Cardiac atrium fibroblast (primary cell): ENCODE data around the gene GDPD5. TPM values are rescaled to one million over a fixed set of nuclear protein-coding genes. Genes with fewer than 3 reads are reported as not detected.

Experiments
- total RNA-seq: library from RNA; depleted of rRNA; stranded (reverse); fragments of >200 nt; gene quantifications from 2 replicates; pipeline ENCODE4 v1.2.3, GENCODE V29; 2015

The GDPD5 gene, protein sequence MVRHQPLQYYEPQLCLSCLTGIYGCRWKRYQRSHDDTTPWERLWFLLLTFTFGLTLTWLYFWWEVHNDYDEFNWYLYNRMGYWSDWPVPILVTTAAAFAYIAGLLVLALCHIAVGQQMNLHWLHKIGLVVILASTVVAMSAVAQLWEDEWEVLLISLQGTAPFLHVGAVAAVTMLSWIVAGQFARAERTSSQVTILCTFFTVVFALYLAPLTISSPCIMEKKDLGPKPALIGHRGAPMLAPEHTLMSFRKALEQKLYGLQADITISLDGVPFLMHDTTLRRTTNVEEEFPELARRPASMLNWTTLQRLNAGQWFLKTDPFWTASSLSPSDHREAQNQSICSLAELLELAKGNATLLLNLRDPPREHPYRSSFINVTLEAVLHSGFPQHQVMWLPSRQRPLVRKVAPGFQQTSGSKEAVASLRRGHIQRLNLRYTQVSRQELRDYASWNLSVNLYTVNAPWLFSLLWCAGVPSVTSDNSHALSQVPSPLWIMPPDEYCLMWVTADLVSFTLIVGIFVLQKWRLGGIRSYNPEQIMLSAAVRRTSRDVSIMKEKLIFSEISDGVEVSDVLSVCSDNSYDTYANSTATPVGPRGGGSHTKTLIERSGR
- total RNA-seq, result 5.7 and 5.8 TPM in 2 replicates

DNA sequence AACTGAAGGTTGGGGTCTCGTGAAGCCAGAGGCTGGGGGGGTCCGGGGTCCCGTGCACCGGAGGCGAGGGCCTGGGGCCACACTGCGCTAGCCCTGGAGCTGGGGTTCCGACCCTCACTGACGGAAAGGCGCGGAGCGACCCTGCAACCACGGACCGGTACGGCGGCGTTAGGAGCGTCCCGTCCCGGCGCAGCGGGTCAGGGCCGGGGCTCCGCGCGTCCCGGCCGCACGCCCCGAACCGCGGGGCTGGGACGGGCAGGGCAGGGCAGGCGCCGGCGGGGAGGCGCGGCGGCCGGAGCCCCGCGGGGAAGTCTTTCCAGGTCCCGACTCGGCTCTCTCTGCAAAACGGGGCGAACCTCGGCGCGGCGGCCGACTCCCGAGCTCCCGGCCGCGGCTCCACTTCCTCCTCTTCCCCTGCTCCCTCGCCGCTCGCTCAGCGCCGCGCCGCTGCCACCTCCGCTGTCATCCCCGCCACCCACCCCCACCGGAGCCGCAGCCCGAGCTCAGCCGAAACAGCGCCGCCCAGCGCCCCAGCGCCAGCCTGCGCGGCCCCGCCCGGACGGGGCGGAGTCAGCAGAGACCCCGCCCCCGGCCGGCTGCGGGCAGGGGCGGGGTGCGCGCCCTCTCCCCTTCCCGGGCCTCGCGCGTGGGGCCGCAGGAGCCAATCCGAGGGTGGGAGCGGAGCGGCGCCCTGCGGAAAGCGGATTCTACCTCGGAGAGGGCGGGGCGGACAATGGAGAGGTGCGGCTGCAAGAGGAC, at the start of gene GDPD5:
Gene GDPD5, minus strand, starts transcription at position 509 of the 759 bp plus-strand sequence. CDS start 48,206 bp downstream, outside the sequence.

DNA sequence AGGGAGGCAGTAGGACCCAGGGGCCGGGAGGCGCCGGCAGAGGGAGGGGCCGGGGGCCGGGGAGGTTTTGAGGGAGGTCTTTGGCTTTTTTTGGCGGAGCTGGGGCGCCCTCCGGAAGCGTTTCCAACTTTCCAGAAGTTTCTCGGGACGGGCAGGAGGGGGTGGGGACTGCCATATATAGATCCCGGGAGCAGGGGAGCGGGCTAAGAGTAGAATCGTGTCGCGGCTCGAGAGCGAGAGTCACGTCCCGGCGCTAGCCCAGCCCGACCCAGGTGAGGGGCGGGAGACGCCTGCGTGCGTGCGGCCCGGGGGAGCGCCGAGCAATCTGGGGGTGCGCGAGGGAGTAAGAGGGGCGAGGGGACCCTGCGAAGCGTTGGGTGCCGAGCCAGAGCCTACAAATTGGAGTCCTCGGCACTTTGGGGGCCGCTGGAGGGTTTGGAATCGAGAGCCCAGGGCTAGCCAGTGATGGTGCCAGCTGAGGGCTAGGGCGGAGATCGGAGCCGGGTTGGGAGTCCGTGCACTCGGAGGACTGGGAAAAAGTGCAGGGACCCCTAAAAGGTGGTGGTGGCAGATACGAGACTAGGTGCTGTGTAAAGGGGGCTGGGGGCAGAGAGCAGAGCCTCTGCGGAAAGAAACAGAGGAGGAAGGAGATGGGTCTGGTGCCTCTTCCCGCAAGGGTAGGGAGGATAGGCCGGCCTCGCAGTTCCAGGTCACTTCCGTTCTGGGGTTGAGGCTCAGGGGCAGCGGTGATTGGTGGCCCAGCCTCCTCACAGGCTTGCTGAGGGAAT, 36.5 kb upstream of the GDPD5 start, which contains the start of gene SERPINH1:
Gene SERPINH1, plus strand, starts transcription at position 206 of the 788 bp plus-strand sequence. CDS start 4,097 bp downstream, outside the sequence.

DNA sequence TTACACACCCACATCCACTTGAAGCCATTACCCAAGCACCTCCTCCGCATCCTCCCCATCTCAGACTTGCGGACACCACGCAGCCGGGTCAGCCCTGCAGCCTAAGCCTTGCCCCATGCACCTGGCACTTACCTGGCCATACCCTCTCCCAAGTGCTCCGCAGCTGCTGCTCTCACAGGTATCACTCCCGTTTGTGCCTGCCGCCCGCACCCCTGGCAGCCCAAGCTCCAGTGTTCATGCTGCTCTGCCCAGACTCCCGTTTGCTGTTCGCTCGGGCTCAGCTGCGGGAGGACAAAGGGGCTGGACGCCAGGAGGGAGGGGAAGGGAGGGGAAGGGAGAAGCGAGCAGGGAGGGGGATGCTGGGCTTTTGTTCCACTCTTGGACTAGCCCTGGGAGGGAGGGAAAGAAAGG, 92.8 kb downstream of the GDPD5 start, which contains the start of gene KLHL35:
Gene KLHL35, minus strand, starts transcription at position 293 of the 411 bp plus-strand sequence. CDS start 2,574 bp downstream, outside the sequence.

DNA sequence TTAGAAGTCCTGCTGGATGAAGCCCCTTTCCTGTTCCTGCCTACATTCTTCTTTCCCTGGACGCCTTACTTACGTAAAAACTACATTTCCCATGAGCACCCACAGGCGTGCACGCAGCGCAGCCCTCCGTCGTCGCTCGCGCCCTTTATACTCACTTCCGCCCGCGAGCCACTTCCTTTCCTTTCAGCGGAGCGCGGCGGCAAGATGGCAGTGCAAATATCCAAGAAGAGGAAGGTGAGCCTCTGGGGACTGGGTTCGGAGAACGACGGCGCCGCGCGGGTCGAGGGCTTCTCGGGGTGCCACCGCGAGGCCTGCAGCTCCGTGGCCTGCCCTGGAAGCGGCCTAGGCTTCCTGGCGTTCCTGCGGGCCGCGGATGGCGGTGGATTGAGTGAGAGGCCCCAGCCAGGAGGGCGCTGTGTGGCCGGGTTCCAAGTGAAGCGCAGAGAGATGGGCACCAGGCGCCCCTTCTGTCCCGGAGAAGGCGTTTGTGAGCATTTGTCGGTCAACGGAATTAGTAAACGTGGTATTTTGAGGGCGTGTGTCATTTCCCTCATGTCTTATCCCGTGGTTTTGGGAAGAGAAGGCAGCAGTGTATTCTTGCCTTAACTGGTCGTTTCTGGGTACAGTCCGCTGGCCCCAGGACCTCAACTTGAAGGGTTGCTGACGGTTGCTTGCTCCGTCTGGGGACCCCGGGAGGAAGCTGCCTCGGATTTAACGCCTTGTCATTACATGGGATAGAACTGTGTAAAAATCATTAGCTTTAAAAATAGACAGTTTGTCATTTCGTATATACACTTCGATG, 126.2 kb downstream of the GDPD5 start, which contains the start of gene RPS3:
Gene RPS3, plus strand, starts transcription at position 175 of the 802 bp plus-strand sequence. Its CDS starts 30 bp downstream, at position 205.

Other genes with a start within 250 kb of the GDPD5 start
- gene ARRB1, start 174.3 kb downstream of the GDPD5 start, total RNA-seq, result 31.6 and 34.7 TPM in 2 replicates
- 1,773 and 2,581 TPM in 2 replicates for gene RPS3, start 126.4 kb downstream of the GDPD5 start, total RNA-seq
- gene KLHL35, start 92.7 kb downstream of the GDPD5 start, total RNA-seq, result 2.8 and 15.3 TPM in 2 replicates
- 1,833 and 1,983 TPM in 2 replicates for gene SERPINH1, start 36.3 kb upstream of the GDPD5 start, total RNA-seq
- gene MAP6, start 143.1 kb upstream of the GDPD5 start, total RNA-seq, result 2.0 and 2.4 TPM in 2 replicates
- not detected in 2 replicates for gene MOGAT2, start 191.9 kb upstream of the GDPD5 start, total RNA-seq
- 3.8 and 5.7 TPM in 2 replicates for gene DGAT2, start 242.8 kb upstream of the GDPD5 start, total RNA-seq